Tibial nerve (tissue), 4 donors: Measurements from ENCODE around the gene EPGN. TPM values are rescaled to one million over a fixed set of nuclear protein-coding genes. Genes with fewer than 3 reads are reported as not detected.

Source experiments
- DNase-seq, 2 donors: peaks; one replicate each; pipeline ENCODE4 v3.0.0-alpha.2; 2019; ENCODE audit warnings: low spot score in 2 of 2
- H3K27ac ChIP-seq, 4 donors: fragments of 200-600 bp; sonication (generic) in 3 of 4; one replicate each; pipeline ENCODE4 v1.5.1; 2017 to 2019; ENCODE audit warnings: mild to moderate bottlenecking in 1 of 4
- H3K27me3 ChIP-seq, 2 donors: fragments of 200-600 bp; sonication (generic) in 1 of 2; one replicate each; pipeline versions ENCODE4 v1.5.1 to v1.6.0; 2017 to 2019
- H3K36me3 ChIP-seq, 3 donors: fragments of 200-600 bp; sonication (generic); one replicate each; pipeline ENCODE4 v1.5.1; 2018 to 2019
- H3K4me1 ChIP-seq, 4 donors: fragments of 200-600 bp; sonication (generic) in 3 of 4; one replicate each; pipeline ENCODE4 v1.5.1; 2017 to 2019
- H3K4me3 ChIP-seq, 4 donors: fragments of 200-600 bp; sonication (generic) in 3 of 4; one replicate each; pipeline ENCODE4 v1.5.1; 2017 to 2019; ENCODE audit warnings: mild to moderate bottlenecking in 1 of 4, moderate library complexity in 1 of 4
- H3K9me3 ChIP-seq, 4 donors: fragments of 200-600 bp; sonication (generic) in 3 of 4; one replicate each; pipeline ENCODE4 v1.5.1; 2017 to 2019
- CTCF ChIP-seq, 5 experiments: fragments of 200-600 bp in 3 of 5; fragments of 450-650 bp in 2 of 5; sonication (generic) in 3 of 5; IDR thresholded peaks; one replicate each; pipeline ENCODE4 v1.5.1; 2016 to 2019; ENCODE audit warnings: antibody characterized with exemption in 5 of 5, mild to moderate bottlenecking in 3 of 5, moderate library complexity in 2 of 5
- EP300 ChIP-seq, 2 donors: sonication (generic); formaldehyde crosslinking; IDR thresholded peaks; one replicate each; pipeline ENCODE4 v1.6.1; 2017; ENCODE audit warnings: antibody characterized with exemption in 2 of 2, mild to moderate bottlenecking in 1 of 2
- POLR2A ChIP-seq, 2 donors: fragments of 450-650 bp; IDR thresholded peaks; one replicate each; pipeline ENCODE4 v1.6.1; 2017; ENCODE audit warnings: antibody characterized with exemption in 2 of 2, mild to moderate bottlenecking in 2 of 2, moderate library complexity in 2 of 2
- WGBS, 2 donors: methylation state at CpG; one replicate each; pipeline ENCODE4 v1.1.5; 2018; 5-methylcytosine and 5-hydroxymethylcytosine counted together
- total RNA-seq, 4 donors: library from RNA; depleted of rRNA; stranded (reverse); fragments of >200 nt; gene quantifications; one replicate each; pipeline ENCODE4 v1.1.0, GENCODE V29; 2016

EPGN gene
- total RNA-seq, 4 donors from 2014 or later: 0.78 TPM; not detected in 3

- 81 to 88% methylated on average over 1 of the region's 1 CpG for WGBS, 2 donors
- no peaks in the 10 kb centered on the region for H3K27me3 ChIP-seq
- TF ChIP-seq EP300 (IDR thresholded peaks at IDR 0.05): no peak
- no peak for TF ChIP-seq CTCF (IDR thresholded peaks at IDR 0.05)
- TF ChIP-seq POLR2A (IDR thresholded peaks at IDR 0.05): no peak
- DNase-seq: no peak
- no peaks in the 10 kb centered on the region for H3K4me1 ChIP-seq
- peaks cover 0 to 4% (median 0%) of the 10 kb centered on the region in 4 donors for H3K9me3 ChIP-seq
- H3K36me3 ChIP-seq: peaks cover 0 to 34% (median 0%) of the 10 kb centered on the region in 3 donors
- no peak overlapping the region for H3K27ac ChIP-seq
- no peak overlapping the region for H3K4me3 ChIP-seq
These were observed 16.8 kb upstream of the EPGN start for GRCh38 chr4:74291471-74291870.

GRCh38 chr4:74292111-74292870 lies 16.0 kb upstream of the EPGN start:
- DNase-seq: no peak
- Histone ChIP-seq H3K9me3 (peaks cover 0 to 4% (median 0%) of the 10 kb centered on the region in 4 donors), H3K4me3 (no peak overlapping the region), H3K36me3 (peaks cover 0 to 34% (median 0%) of the 10 kb centered on the region in 3 donors), H3K27ac (no peak overlapping the region), H3K4me1 (no peaks in the 10 kb centered on the region), H3K27me3 (no peaks in the 10 kb centered on the region)
- TF ChIP-seq CTCF (IDR thresholded peaks at IDR 0.05) (no peak), EP300 (IDR thresholded peaks at IDR 0.05) (no peak), POLR2A (IDR thresholded peaks at IDR 0.05) (no peak)

- Histone ChIP-seq H3K9me3 (peaks cover 0 to 4% (median 0%) of the 10 kb centered on the region in 4 donors), H3K27ac (no peak overlapping the region), H3K36me3 (peaks cover 0 to 28% (median 0%) of the 10 kb centered on the region in 3 donors), H3K27me3 (no peaks in the 10 kb centered on the region), H3K4me1 (no peaks in the 10 kb centered on the region), H3K4me3 (no peak overlapping the region)
- TF ChIP-seq EP300 (IDR thresholded peaks at IDR 0.05) (no peak), CTCF (IDR thresholded peaks at IDR 0.05) (no peak), POLR2A (IDR thresholded peaks at IDR 0.05) (no peak)
- DNase-seq: no peak
- 82 to 85% methylated on average over 2 of the region's 2 CpGs for WGBS, 2 donors
These were observed 14.7 kb upstream of the EPGN start for GRCh38 chr4:74293558-74293957.

- no peak for DNase-seq
- WGBS, 2 donors: 92 to 95% methylated on average over 1 of the region's 1 CpG
- Histone ChIP-seq H3K27ac (no peak overlapping the region), H3K36me3 (peaks cover 0 to 28% (median 0%) of the 10 kb centered on the region in 3 donors), H3K4me1 (no peaks in the 10 kb centered on the region), H3K9me3 (peaks cover 0 to 4% (median 0%) of the 10 kb centered on the region in 4 donors), H3K27me3 (no peaks in the 10 kb centered on the region), H3K4me3 (no peak overlapping the region)
- no peak for TF ChIP-seq CTCF (IDR thresholded peaks at IDR 0.05)
- no peak for TF ChIP-seq POLR2A (IDR thresholded peaks at IDR 0.05)
- TF ChIP-seq EP300 (IDR thresholded peaks at IDR 0.05): no peak
These were observed 13.6 kb upstream of the EPGN start for GRCh38 chr4:74294681-74295080.

GRCh38 chr4:74297539-74297938 lies 10.7 kb upstream of the EPGN start:
- TF ChIP-seq CTCF (IDR thresholded peaks at IDR 0.05): no peak
- TF ChIP-seq POLR2A (IDR thresholded peaks at IDR 0.05): no peak
- TF ChIP-seq EP300 (IDR thresholded peaks at IDR 0.05): no peak
- 83 to 84% methylated on average over 1 of the region's 1 CpG for WGBS, 2 donors

More at GRCh38 chr4:74297539-74297938, 10.7 kb upstream of the EPGN start:
- Histone ChIP-seq H3K4me3 (no peak overlapping the region), H3K27ac (no peak overlapping the region), H3K4me1 (no peaks in the 10 kb centered on the region), H3K36me3 (peaks cover 0 to 14% (median 0%) of the 10 kb centered on the region in 3 donors), H3K9me3 (no peaks in the 10 kb centered on the region), H3K27me3 (no peaks in the 10 kb centered on the region)
- DNase-seq: no peak
